SW 1271 (cell line): ENCODE data around the gene FBXO2.

Experiments used
- DNase-seq, 2 experiments: peaks; one replicate each; lab custom pipeline; 2025; lab: John Stamatoyannopoulos, UW

Gene FBXO2

DNA sequence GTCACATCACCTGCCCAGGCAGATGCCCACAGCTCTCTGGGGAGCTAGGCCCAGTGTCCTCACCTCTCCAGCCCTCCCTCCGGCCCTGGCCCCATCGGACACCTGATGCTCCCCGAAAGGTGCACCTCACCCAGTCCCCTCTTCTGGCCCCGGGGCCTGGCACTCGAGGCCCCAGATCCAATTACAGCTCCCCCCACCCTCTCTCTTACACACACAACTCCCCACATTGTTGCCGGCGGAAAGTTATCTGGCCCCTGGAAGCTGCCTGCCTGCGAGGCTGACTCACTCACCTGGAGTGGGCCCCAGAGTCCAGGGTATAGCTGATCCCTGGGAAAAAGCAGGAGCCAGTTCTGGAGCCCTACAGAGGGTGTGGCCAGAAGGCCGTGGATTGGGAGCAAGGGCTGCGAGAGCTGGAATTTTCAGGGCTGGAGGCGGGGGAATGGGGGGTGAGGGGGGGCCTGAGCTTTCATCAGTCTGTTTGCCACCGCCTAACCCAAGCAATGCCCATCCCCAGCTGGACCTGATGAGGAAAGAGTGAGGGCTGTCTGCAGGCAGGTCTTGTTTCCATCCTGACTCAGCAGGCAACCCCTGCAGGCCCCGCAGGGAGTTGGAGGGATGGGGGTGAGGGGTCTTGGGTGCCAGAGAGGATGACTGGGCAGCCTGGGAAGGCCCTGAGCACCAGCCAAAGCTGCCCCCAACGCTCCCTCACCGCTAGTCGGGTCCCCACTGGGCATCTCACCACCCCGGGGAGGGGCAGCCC, 948 bp downstream of the FBXO2 start:
- no peak for DNase-seq

GRCh38 chr1:11652203-11652780, 1.9 kb downstream of the FBXO2 start:
- no peak for DNase-seq

GRCh38 chr1:11651017-11651416, 3.2 kb downstream of the FBXO2 start:
- no peak for DNase-seq

DNA sequence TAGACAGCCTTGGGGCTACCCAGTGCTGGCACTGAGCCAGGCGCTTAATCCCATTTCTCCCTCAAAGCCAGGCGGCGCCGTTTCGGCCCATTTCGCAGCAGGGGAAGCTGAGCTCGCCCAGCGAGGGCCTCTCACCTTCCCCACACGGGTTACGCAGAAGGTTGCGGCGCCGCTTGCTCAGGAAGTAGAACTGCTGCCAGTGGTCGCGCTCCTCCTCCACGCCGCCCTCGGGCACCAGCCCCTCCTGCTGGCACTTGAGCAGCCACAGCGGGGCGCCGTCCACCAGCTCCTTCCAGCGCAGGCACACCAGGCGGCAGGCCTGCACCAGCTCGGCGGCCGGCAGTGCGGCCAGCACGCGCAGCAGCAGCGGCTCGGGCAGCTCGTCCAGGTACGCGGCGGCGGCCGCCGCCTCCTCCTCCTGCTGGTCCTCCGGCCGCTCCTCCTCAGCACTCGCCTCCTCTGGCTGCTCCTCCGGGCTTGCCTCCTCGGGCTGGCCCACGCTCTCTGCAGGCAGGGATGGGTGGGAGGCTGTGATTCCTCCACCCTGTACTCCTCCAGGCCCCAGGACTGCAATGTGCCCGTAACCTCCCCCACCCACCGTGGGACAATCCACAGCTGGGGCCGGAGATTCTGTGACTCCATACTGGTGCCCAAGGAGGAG, 3.8 kb downstream of the FBXO2 start:
- no peak for DNase-seq

GRCh38 chr1:11649624-11650330, 4.5 kb downstream of the FBXO2 start:
- no peak for DNase-seq

DNA sequence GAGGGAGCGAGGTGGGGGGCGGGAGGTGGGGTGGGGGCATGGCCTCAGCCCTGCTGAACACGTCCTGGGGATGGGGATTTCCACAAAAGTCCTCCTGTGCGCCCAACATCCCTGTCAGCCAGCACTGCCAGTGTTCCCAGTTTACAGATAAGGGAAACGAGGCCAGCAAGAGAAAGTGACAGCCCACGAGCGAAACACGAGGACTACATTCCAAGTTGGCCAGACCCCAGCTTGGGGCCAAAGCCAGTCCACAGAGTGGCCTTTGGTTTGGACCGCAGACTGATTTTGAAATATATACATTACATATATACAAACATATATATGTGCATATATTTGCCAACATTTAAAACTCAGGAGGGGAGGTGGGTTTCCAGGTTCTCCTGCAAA, 5.0 kb downstream of the FBXO2 start:
- DNase-seq = no peak

GRCh38 chr1:11648732-11649158, 5.5 kb downstream of the FBXO2 start:
- no peak for DNase-seq

- DNase-seq = no peak
Observed at GRCh38 chr1:11648039-11648438, 6.2 kb downstream of the FBXO2 start.

GRCh38 chr1:11647333-11647732, 6.9 kb downstream of the FBXO2 start:
- DNase-seq = no peak

DNA sequence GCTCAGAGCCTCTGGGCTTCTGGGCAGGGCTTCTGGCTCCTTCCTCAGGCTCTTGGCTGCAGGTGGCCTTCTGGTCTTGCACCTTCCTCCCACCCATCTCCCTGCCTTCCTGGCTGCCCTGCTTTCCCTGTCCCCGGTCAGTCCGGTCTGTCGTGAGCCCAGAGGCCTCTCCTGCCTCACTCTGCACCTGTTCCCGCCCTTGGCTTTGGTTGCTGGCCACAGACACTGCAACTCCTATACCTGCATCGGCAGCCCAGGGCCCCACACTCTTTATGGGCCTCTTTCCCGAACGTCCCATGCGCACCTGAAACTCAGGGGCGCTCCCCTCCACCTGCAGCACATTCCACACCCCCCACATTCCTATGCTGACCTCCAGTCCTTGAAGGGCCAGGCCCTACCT, 7.9 kb downstream of the FBXO2 start:
- DNase-seq = no peak

- DNase-seq = peak; percentile 56 to 64
Observed at GRCh38 chr1:11645670-11646265, 8.5 kb downstream of the FBXO2 start.

DNA sequence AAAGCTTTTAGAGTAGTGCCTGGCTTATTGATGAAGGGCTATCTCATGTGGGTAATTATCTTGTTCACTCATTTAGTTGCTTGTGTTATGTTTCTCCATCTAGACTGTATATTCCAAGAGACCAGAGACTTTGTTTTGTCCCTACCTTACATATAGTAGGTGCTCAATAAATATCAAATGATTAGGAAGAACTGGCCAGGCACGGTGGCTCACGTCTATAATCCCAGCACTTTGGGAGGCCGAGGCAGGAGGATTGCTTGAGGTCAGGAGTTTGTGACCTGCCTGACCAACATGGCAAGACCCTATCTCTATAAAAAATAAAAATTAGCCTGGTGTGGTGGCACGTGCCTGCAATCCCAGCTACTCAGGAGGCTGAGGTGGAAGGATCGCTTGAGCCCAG, 9.0 kb downstream of the FBXO2 start:
- DNase-seq = no peak

GRCh38 chr1:11643782-11644181, 10.4 kb downstream of the FBXO2 start:
- no peak for DNase-seq

- peak in 1 of 2 experiments; percentile 41 for DNase-seq
Observed at GRCh38 chr1:11642418-11643017, 11.7 kb downstream of the FBXO2 start.

GRCh38 chr1:11641776-11642305, 12.4 kb downstream of the FBXO2 start:
- DNase-seq = no peak

GRCh38 chr1:11640944-11641343, 13.3 kb downstream of the FBXO2 start:
- DNase-seq = no peak

DNA sequence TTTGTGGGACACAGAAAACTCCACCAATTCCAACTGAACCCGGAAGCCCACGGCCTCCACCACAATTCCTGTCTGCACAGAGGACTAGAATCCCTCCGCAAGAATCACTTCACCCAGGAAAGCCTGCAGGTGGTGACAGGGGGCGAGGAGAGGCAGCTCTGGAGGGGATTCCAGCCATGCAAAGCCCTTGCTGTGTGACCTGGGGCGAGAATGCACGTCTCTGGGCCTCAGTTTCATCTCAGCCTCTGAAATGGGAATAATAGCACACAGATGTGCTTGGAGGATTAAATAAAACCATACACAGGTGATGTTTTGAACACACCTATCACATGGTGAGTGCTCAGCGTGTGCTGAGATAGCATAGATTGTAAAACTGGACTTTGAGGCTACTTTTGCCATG, 14.1 kb downstream of the FBXO2 start:
- no peak for DNase-seq

GRCh38 chr1:11639372-11639771, 14.9 kb downstream of the FBXO2 start:
- DNase-seq = no peak

DNA sequence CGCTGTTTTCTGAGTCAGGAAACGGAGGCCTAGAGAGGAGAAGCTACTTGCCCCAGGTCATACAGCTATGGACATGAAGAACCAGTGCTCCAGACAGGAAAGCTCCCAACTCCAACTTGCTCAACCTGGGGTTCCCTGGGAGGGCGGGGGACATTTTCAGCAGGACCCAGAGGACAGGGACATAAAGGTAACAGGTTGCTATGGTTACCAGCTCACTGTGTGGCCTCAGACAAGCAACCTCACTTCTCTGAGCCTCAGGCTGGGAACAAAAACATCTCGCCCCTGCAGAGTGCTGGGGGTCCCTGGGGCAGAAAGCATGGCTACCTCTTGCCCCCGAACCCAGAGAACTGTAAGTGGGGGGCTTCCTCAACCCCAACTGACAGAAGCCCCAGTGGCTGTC, 16.1 kb downstream of the FBXO2 start:
- no peak for DNase-seq

GRCh38 chr1:11634365-11635192, 19.6 kb downstream of the FBXO2 start:
- no peak for DNase-seq
